Activated CD4-positive, alpha-beta T cell treated with anti-CD3 and anti-CD28 coated beads, Interleukin-10, Interleukin-2, amounts not matched to agents 100 ng/mL and 50 ng/mL, durations not matched to agents 16 hours and 8 hours (primary cell): Measurements from ENCODE around the gene KIF25.

Experiments used
- DNase-seq: peaks from one replicate; pipeline ENCODE4 v3.0.0-alpha.2; 2020

The KIF25 gene

GRCh38 chr6:168053086-168053956 is 55.9 kb downstream of the KIF25 start:
- no peak for DNase-seq

GRCh38 chr6:168053957-168054471 is 56.5 kb downstream of the KIF25 start:
- DNase-seq, result no peak

- no peak for DNase-seq
These were observed 57.5 kb downstream of the KIF25 start for GRCh38 chr6:168054765-168055560.

- DNase-seq, result no peak
These were observed 58.4 kb downstream of the KIF25 start for GRCh38 chr6:168055696-168056489.

GRCh38 chr6:168056892-168057527 is 59.5 kb downstream of the KIF25 start:
- no peak for DNase-seq

GRCh38 chr6:168057836-168058235 is 60.4 kb downstream of the KIF25 start:
- no peak for DNase-seq

- DNase-seq, result no peak
These were observed 61.5 kb downstream of the KIF25 start for GRCh38 chr6:168058691-168059551.

- DNase-seq, result no peak
These were observed 63.1 kb downstream of the KIF25 start for GRCh38 chr6:168060521-168060931.

GRCh38 chr6:168061269-168062210 is 64.1 kb downstream of the KIF25 start:
- no peak for DNase-seq

- DNase-seq, result no peak
These were observed 65.1 kb downstream of the KIF25 start for GRCh38 chr6:168062346-168063289.

- DNase-seq, result no peak
These were observed 66.0 kb downstream of the KIF25 start for GRCh38 chr6:168063431-168063830.

GRCh38 chr6:168064226-168064807 is 66.8 kb downstream of the KIF25 start:
- no peak for DNase-seq

GRCh38 chr6:168067081-168067759 is 69.7 kb downstream of the KIF25 start:
- no peak for DNase-seq

GRCh38 chr6:168070804-168071203 is 73.3 kb downstream of the KIF25 start:
- no peak for DNase-seq

- DNase-seq, result no peak
These were observed 74.1 kb downstream of the KIF25 start for GRCh38 chr6:168071620-168072019.

- no peak for DNase-seq
These were observed 74.8 kb downstream of the KIF25 start for GRCh38 chr6:168072261-168072660.

- no peak for DNase-seq
These were observed 75.3 kb downstream of the KIF25 start for GRCh38 chr6:168072730-168073129.
